HG03378 (cell line): ENCODE measurements around the gene RELN.

Experiments
- ATAC-seq: cut with Tn5 transposase; IDR thresholded peaks from one replicate; pipeline ENCODE4 v1.9.1; 2021; ENCODE audit warnings: mild to moderate bottlenecking, moderate library complexity; ENCODE audit not compliant: unreplicated experiment

RELN gene

DNA sequence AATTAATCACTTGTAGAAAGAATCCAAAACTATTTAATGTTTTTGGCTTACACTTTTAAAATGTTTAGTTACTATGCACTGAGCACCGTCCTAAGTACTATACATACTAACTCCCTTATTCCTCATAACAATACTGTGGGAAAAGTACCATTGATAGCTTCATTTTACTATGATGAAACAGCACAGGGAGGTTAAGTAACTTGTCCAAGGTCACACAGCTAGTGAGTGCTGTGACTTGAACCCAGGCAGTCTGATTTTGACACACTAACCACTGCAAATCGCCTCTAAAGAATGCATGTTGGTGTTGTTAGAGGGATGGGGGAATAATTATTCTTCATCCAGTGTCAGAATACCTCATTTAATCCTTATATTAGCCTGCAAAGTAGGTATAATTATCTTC, 1.9 kb upstream of the RELN start:
- ATAC-seq, result no peak

DNA sequence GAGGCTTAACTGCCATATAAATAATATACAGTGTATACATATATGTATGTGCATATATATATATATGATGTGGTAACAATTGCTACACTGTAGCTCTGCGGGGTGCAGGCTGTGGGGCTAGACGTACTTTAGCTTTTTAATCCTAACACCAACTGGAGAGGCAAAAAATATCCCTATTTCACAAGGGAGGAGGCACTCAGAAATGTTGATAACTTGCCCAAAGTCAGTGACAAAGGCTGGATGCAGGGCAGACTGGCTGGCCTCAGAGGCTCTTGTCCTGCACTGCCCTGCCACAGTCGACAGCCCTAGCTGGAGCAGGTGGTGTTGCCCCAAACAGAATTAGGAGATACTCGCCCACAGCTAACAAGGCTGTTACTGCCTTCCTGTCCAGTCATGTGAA, 1.5 kb upstream of the RELN start:
- ATAC-seq, result no peak

DNA sequence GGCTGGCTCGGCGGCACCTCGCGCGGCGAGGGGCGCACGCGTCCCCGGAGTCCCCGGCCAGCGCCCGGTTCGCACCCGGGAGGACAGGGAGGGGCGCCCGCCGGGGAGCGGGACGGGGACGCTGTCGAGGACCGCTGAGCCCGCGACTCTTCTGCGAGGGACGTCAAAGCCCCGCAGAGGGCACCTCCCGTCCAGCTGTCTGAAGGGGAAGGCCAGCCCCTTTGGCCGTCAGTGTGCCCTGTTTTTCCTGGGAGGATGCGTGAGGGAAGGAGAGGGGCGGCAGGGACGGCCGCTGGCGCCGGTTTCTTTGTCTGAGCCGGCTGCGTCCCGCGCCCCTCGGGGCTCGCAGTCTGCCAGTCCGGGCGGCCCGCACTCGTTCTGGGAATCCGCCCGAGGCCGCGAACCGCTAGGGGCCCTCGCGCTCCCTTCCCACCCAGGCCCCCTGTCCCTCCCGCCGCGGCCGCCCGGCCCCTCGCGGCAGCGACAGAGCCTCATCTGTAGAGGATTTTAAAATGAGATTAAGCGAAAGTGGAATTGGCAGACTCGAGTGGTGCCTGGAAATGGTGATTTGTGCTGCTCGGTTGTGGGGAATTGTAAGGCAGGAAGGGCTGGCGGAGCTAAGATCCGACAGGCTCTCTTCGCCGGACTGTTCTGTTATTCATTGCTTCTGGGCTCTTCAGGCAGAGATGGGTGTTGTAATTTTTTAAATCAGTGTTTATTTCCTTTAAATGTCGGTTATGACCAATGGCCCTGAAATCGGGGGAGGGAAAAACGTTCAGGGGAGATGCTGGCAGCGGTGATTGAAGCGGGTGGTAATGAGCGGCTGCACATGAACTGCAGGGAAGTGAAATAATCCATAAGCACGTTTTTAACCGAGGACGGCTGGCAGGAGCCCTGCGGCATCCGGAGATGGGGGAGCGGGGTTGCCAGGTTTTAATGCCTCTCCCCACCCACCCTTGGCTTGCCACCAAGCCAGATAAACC, 618 bp upstream of the RELN start:
- no peak for ATAC-seq

DNA sequence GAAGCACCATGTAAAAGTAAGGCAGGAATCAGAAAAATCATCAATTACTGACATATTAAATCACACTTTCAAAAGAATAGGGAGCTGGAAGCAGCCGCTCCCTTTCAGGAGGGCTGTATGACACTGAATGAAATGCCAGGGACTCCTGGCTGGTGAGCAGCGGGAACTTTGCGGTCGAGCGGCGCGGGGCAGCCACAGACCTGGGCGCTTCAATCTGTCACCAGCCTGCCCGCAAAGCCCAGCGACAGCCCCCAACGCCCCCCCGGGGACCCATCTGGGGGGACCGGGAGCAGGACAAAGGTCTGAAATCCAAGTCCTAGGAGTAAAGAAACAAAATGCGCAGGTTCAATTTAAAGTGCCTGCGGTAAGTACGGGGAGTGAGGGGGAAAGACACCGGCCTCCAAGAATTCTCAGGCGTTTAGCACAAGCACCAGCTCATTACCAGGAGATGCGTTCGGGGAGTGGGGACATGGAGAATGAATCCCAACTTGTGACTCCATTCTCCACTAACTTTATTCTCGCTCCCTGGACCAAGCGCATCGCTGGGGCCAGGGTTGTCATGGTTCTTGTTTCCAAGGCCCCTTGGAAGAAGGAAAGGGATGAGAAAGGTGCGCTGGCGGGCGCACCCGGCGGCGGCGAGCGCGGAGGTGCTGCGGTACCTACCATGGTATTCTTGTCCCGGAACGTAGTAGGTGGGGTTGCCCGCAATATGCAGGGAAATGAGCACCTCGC, 824 bp downstream of the RELN start:
- no peak for ATAC-seq

DNA sequence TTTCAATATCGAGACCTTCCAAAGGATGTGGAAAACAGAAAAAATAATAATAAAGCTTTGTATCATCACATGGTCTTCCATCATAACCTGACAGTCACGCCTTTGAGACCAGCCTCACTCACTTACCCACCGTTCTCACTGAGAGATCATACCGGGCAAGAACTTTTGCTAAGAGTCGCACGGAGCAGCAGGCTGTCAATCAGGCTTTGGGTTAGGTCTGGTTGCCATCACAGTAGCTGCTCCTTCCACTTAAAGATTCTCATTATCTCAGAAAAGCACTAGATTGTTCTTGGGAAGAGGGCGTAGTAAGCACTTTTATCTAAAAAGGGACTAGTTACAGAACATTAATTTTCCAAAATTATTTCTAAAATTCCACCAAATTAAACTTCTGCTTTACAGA, 2.0 kb downstream of the RELN start:
- ATAC-seq, result no peak

DNA sequence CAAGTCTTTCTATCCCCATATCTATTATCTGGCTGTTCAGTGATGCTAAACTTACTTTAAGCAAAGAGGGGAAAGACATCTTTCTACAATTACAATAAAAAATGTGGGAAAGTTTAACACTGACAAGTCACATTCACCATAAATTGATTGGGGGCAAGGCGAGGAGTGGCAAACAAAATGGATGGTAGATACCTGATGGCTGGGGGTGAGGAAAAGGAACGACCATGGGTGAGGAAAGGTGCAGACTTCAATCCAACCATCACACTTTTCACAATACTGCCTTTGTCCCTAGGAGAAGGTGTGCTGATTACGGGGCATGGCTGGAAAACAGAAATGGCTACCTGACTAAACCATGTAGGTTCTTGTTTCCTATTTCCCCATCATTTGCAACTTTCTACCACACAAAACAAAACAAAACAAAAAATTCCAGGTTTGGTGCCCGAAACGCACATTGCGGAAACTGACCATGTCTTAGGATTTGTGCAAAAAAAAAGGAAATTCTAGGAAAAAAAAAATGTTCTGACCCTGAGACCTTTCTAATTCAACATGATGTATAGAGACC, 3.8 kb downstream of the RELN start:
- no peak for ATAC-seq

DNA sequence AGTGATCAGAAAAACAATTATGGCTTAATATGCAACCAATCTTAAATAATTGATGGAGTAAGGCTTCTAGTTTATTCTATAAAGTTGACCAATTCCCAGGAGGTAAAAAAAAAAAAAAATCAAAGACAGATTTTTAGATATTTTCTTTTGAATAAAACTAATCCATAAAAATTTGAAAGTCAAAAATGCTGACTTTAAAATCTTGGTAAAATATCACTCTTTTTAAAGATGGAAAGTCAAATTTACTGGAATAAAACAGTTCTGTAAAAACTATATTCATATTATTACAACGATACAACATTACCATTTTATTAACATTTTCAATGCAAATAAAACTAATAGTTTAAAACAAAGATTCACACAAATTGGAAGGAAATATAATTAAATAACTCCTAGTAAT, 5.4 kb downstream of the RELN start:
- no peak for ATAC-seq

DNA sequence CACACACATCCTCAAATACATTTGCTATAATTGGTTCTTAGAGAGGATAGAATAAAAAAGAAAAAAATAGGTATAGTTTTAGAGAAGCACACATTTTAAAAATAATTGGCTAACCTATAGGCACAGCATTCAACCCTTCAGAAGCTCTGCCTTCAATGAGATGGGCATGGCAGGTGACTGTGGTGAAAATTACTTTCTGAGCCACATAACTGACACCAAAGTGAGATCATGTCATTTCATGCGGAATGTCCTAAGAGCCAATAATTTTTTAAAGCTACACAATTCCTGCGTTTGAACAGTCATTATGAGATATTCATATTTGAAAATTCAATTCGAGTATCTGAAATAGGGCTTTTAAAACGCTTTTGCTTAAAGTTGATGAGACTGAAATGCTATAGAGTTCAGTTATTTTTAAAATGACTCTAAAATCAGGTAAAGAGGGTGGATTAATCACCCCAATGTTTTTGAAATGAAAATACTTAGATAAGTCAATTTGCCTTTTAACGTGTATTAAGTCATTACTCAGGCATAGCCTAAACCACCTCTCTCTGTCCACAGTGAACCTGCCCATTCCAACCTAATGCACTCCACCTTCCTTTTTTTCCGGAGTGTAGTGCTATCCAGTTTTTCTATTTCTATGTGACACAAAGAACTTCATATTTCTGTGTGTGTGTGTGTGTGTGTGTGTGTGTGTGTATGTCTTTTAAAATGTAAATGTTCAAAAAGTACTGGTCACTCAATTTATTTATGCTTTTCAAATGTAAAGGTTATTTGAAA, 6.1 kb downstream of the RELN start:
- ATAC-seq, result no peak

DNA sequence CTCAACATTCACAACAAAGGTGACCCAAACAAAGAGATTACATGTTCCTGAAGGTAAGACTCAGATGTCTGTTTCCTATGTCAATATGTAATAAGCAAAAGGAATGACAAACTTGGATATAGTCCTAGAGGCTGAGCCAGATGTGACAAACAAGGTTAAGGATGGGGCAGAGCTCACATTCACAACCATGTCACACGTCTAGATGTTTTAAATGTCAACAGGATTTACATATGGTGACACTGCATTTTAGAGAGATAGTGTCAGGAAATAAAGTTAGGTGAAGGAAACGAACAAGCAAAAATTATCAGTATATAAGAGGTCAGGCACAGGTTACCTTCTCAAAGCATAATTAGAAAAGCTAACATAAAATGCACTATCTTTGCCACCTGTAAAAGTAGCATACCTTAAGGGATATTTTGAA, 8.4 kb downstream of the RELN start:
- ATAC-seq, result no peak

DNA sequence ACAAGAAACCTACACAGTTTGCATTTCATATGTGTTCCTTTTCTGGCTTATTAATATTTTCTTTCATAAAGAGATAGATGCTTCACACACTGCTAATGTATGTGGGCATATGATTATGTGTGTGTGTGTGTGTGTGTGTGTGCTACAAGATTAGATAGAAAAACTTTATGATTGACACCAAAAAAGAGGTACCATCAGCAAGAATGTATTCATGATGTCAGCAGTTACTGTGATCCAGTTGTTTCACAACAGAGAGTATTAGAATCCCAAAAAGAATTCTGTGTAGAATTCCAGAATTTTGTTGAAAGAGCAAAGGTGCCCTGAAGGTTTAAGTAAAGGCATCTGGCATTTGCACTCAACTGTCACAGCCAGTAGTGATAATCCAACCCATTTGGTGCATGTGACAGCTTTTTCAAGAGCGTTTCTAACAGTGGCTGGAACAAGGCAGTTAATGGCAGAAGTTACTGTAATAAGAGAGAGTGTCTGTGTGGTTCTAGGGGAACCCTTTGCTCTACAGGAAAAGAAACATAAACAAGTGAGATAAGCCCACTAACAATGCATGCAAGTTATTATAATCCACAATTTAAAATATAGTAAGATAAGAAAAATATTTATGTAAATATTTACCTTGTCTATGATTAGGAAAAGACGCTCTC, 16.6 kb downstream of the RELN start:
- no peak for ATAC-seq

DNA sequence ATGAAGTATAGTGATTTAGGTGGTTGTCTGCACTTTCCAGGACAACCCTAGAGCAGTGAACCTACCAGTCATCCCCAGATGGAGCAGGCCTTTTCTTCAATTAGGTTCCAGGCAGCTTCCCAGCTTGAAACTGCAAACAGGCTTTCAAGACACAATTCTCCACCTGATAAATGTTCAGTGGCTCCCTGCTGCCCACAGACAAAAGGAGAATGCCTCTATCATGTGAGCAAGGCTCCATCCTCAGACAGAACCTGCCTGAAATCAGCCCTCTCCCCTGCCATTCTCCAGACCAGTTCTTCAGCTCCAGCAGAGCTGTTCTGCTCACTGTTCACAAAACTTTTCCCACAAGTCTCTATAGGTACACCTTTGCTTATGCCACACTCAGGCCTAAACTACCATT, 22.1 kb downstream of the RELN start:
- ATAC-seq, result no peak

DNA sequence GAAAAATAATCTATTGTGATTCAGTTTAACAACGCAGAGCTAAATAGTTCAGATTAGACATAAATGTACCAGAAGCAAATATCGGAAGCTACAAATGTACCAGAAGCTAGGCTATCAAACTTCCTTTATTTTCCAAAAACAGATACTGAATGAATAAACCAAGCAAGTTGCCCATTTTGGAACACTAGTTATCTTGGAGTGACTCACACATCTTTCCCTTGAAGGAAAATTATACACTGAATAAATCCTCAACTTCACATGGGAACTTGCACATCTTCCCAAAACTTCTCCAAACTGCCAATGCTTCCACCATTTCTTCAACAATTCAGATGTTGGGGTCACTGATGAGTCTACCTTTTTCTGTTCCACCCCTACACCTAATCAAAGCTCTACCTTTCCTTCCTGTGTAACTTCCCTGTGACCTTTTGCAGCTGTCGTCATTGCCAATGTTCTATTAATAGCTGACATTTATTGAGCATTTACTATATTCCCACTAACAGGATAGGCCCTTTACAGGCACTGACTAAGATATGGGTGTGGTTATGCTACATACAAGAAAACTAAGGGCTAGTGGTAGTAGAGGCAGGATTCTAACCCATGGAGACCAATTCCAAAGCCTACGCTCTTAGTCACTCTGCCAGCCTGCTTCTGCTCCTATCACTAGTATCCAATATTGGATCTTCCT, 22.7 kb downstream of the RELN start:
- ATAC-seq, result no peak

DNA sequence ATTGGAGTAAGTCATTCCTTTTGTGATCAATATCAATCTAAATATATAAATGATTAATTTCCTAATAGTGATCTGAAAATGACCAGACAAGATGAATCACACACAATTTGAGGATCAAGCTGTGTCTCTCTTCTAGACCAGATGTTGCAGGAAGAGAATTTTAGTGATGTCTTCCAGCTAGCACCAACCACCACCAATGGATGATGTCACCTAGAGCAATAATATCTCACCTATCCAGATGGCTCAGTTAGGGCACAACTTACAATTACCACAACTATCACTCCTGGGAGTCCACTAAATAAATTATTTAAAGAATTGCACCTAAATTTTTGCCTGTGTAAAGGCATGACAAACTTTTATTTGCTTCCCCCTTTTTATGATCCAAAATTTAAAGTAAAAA, 25.2 kb downstream of the RELN start:
- no peak for ATAC-seq

DNA sequence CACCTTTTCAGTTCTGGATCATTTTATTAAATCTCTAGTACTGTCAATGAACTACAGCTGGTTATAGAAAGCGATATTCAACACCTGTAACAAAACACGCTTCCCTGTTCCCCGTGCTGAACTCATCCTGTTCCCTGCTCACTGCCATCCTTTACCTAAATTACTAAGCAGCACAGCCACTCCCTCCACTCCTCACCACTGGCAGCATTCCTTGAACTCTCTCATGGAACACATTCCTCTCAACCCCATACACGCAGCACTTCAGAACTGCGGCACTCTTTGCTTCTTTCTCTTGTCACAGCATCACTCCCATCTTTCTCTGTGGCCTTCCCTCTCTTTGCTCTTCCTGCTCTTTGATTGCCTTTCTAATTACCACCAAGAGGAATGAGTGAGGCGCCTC, 27.4 kb downstream of the RELN start:
- ATAC-seq, result no peak

DNA sequence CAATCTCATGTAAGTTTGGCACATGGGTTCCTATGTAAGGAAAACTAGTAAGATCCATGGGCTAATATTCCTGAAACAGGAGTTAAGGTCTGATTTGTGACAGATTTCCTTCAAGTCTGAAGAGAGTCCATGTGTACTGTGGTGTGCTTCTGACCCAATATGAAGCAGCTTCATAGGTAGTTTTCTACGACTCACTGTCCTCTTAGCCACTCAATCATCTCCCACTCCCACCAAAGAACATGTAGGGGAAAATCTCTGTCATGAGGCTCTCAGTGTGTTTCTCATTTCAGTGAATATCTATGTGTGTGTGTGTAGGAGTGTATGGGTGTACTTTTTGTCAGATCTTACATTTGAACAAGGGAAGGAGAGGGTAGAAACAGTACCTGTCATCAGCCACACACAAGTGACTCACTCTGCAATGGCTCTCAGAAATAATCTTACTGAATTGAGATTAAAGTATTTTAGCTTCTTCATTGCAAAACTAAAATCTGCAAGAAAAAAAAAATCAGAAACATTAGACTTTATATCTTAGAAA, 31.1 kb downstream of the RELN start:
- no peak for ATAC-seq

DNA sequence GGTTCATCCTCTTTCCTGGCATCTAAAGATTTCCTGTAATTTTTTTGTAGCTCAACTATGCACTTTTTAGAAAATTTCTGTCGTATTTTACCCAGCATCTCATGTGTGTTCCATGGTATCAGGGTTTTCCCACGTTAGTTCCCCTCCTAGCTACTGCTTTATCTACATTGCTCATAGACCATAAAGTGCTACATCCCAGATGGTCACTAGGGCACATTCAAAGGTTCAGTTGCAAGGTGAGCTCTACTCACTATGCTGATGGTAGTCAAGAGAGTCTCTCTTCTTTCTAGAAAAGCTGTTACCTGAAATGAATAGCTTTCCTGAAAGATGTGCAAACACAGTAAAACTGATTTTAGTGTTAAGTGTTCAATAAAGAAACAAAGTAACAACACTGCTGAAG, 33.5 kb downstream of the RELN start:
- no peak for ATAC-seq

DNA sequence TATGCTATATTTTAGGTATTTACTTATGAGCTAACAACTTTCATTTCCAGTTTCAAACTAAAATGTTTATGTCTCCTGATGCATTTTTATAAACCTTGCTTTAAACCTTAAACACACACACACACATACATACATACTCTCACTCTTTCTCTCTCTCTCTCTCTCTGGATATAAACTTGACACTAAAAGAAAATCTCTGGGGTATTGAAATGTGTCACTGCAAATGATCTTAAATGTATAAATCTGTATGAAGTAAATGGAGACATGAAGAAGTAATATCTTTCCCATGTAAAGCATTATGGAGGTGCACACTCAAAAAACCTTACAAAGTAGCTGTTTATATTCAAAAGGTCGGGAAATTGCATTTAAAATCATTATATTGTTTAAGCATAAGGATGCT, 37.0 kb downstream of the RELN start:
- no peak for ATAC-seq

DNA sequence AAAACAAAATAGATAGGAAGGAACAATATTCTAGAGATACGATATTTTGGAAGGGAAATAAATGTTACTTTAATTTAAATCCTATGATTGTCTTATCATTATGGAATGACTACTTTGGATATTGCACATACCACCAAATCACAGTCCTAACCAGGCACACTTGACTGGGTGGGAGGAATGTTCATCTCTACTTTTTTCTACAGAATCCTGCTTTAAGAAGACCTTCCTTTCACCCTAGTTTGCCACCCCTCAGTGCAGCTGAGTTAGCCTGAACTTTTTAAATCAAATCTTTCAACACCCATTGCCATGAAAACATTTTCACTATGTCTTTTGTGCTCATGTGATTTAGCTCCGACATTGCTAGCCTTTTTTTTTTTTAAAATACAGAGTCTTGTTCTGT, 38.1 kb downstream of the RELN start:
- ATAC-seq, result no peak

DNA sequence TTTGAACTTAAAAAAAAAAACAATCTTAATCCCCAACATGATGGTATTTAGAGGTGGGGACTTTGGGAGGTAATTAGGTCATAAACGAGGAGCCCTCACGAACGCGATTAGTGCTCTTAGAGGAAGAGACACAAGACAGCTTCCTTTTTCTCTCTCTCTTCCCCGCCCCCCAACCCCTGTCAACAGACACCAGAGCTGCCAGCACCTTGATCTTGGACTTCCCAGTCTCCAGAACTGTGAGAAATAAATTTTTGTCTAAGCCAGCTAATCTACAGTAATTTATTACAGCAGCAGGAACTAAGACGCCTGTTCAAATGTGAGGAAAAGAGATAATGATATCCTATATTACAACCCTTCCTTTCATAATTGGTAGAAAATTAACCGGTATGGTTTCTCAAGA, 40.1 kb downstream of the RELN start:
- no peak for ATAC-seq
